NCI-H187 treated with DMSO at 0.1 percent for 48 hours (cell line): Measurements from ENCODE around the gene CPSF4.
"Not testable (repeated sequence)": the region's sequence is repeated elsewhere in the genome, so short reads cannot be mapped to it uniquely, and the experiment has no call there.

Experiments
- DNase-seq: peaks from one replicate; lab custom pipeline; 2025; lab: John Stamatoyannopoulos, UW

CPSF4 gene

DNA sequence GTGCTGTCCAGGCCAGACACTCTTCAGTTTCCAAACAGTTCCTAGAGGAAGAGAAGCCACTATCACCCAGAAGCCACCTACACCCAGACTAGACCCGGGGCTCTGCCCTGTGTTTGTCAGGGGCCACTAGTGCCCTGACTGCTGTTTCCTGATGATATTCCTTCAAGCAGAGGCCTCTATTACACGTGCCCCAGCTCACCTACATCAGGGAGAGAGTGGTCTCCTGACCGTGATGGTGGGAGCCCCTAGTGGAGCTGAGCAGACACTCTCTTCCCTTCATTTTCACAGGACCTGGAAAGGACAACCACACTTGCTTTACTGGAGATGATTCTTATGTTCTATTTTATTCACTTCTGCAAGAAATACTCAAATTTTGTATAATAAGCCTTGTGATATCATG is 52.1 kb downstream of the CPSF4 start:
- DNase-seq = no peak

GRCh38 chr7:99493823-99494222 is 55.1 kb downstream of the CPSF4 start:
- no peak for DNase-seq

DNA sequence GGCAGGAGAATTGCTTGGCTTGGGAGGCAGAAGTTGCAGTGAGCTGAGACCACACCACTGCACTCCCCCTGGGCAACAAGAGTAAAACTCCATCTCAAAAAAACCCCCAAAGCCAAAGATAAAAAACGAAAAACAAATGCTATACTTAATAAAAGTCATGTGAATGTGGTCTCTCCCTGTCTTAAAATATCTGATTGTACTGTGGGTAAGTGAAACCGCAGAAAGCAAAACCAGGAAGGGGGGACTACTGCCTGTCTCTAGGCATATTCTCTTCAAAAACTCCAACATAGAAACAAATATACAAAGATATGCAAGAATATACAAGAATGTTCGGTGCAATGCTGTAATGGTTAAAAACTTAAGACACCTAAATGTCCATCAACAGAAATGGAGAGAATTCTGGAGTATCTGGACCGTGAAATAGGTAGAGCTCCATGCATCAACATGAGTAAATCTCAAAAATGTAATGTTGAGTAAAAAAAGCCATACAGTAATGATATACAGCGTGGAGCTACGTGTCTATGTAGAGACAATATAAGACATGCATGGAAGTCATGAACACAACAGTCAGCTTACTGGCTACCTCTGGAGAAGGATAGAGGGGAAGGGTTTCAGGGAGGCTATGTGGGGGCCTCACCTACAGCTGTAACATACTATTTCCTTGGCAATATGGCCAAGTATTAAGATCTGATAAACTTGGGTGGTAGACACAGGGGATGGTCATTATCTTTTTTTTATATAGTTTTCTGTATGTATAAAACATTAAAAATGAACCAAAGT is 59.2 kb downstream of the CPSF4 start:
- DNase-seq = no peak

DNA sequence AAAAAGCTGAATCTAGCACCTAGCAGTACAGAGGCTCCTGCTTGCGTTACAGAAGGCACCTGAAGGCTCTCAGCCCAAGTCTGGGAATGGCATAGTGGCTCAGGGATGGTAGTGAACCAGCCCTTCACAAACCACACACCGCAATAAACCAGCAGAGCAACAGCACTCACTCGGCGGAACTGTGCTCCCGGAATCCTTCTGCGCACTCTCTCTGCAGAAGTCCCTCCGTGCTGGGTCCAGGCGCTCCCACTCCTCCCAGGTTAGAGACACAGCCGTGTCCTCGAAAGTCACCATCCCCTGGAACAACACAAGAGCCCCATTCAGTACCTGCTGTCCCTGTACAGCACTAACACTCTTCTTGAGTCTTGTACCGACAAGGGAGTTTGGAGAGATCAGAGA is 59.8 kb downstream of the CPSF4 start:
- no peak for DNase-seq

GRCh38 chr7:99499371-99499720 is 60.6 kb downstream of the CPSF4 start:
- no peak for DNase-seq

DNA sequence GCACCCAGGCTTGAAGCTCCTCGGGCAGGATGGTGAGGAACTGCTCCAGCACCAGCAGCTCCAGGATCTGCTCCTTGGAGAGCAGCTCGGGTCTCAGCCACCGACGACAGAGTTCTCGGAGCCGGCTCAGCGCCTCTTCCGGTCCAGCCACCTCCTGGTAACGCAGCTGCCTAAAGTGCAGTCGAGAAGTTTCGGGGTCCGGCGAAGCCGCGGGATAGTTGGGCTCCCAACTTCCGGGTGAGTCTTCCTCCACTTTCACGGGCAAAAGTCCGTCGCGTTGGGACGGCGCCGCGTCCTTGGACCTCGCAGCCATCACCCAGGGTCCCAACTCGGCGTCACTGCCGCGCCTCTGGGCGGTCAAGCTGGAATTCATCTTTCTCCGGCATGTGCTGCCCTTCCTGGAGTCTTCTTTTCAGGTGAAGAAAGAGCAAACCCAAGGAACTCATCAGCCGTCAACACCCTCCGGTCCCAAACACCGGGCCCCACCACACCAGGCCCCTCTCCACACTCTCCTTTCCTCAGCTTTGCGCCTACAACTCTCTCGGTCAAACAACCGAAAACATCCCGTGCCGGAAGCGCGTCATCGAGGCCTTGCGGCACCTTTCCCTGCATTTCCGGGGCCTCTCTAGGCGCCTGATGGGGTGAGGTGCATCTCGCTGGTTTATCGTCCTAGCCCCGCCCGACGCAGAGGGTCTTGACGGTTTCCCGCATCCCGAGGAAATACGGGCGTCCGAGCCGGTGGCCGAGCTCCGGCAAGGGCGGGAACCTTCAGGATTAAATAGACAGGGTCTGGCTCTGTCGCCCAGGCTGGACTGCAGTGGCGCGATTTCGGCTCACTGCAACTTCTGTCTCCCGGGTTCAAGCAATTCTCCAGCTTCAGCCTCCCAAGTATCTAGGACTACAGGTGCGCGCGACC is 61.2 kb downstream of the CPSF4 start, which contains the start of gene ZNF394:
TSS of gene ZNF394 (minus strand) at position 561 of the 916 bp plus-strand sequence. CDS start at position 373, 188 bp downstream.
- peak; percentile 56 for DNase-seq

- no peak for DNase-seq
Observed at GRCh38 chr7:99500637-99501009, 61.9 kb downstream of the CPSF4 start.

DNA sequence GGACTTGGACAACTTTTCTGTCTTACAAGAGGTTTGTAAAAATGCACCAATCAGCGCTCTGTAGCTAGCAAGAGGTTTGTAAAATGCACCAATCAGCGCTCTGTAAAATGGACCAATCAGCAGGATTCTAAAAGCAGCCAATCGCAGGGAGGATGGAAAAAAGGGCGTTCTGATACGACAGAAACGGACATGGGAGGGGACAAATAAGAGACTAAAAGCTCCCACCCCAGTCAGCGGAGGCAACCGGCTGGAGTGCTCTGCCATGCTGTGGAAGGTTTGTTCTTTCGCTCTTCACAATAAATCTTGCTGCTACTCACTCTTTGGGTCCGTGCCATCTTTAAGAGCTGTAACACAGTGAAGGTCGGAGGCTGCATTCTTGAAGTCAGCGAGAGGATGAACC is 62.5 kb downstream of the CPSF4 start:
- not testable (repeated sequence) for DNase-seq

GRCh38 chr7:99504281-99504602 is 65.5 kb downstream of the CPSF4 start:
- DNase-seq = no peak

GRCh38 chr7:99504603-99505323 is 66.0 kb downstream of the CPSF4 start, which contains the start of gene ZKSCAN5:
Gene ZKSCAN5, plus strand, starts transcription at chr7:99504662. Its CDS starts 1,383 bp downstream, at chr7:99506045.
- peak; percentile 92 for DNase-seq

DNA sequence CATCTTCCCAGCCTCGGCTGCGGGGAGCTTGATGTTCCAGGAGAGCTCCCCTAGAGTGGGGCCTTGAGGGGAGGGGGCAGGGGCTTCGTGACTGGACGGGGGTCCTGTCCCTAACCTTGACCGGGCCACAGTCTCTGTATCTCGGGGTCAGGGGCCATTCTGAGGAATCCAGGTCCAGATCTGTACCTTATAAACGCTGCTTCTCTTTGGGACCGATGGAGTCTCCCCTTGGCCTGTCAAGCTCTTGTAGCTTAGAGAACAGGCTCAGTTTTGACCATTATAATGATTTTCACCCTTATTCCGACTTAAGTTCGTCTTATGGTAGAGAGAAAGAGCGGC is 66.5 kb downstream of the CPSF4 start:
- DNase-seq = no peak
